Measurements from ENCODE around the gene IL2.

The IL2 gene

GRCh38 chr4:122450847-122451246, 5.7 kb downstream of the IL2 start:
- Mint-ChIP-seq H3K36me3 (peaks cover 14% of the 10 kb centered on the region), H3K4me3 (peak overlapping the region; percentile 61)

DNA sequence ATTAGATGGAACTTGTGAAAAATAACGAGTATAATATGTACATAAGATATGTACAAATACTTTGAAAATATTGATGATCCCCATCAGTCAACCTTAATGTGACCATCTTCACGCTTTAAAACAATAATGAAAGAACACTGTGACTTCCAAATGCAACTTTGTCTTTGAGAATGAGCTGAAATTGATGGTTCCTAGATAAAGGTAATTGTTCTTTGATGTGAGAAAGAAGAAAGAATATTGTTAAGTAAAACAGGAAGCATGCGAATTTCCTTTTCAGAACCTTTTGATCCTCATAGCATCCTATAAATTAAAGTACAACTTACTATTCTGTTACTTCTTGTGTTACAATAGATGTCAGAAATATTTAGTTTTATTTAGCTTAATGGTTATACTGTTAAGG, 22.2 kb downstream of the IL2 start:
- peaks cover 1% of the 10 kb centered on the region for H3K27me3 Mint-ChIP-seq

More at GRCh38 chr4:122450847-122451246, 5.7 kb downstream of the IL2 start:
- H3K27me3 Mint-ChIP-seq: peaks cover 2% of the 10 kb centered on the region
- H3K9me3 Mint-ChIP-seq (ENCODE audit: low read depth): no peaks in the 10 kb centered on the region
- peak overlapping the region; percentile 73 for H3K27ac Mint-ChIP-seq
- H3K4me1 Mint-ChIP-seq (ENCODE audit: low read depth): peaks cover 14% of the 10 kb centered on the region

GRCh38 chr4:122431351-122431750, 25.2 kb downstream of the IL2 start:
- peaks cover 3% of the 10 kb centered on the region for H3K27me3 Mint-ChIP-seq
- no peak overlapping the region for H3K27ac Mint-ChIP-seq
- H3K4me1 Mint-ChIP-seq (ENCODE audit: low read depth): peaks cover 23% of the 10 kb centered on the region
- H3K4me3 Mint-ChIP-seq: no peak overlapping the region
- no peaks in the 10 kb centered on the region for H3K9me3 Mint-ChIP-seq (ENCODE audit: low read depth)
- H3K36me3 Mint-ChIP-seq: no peaks in the 10 kb centered on the region

More for the DNA sequence above, 22.2 kb downstream of the IL2 start:
- H3K9me3 Mint-ChIP-seq (ENCODE audit: low read depth): no peaks in the 10 kb centered on the region
- H3K36me3 Mint-ChIP-seq: no peaks in the 10 kb centered on the region
- no peak overlapping the region for H3K27ac Mint-ChIP-seq
- no peak overlapping the region for H3K4me3 Mint-ChIP-seq
- H3K4me1 Mint-ChIP-seq (ENCODE audit: low read depth): peaks cover 23% of the 10 kb centered on the region

GRCh38 chr4:122423246-122423645, 33.3 kb downstream of the IL2 start:
- peaks cover 3% of the 10 kb centered on the region for H3K36me3 Mint-ChIP-seq
- H3K4me1 Mint-ChIP-seq (ENCODE audit: low read depth): no peaks in the 10 kb centered on the region
- peaks cover 10% of the 10 kb centered on the region for H3K9me3 Mint-ChIP-seq (ENCODE audit: low read depth)
- H3K27ac Mint-ChIP-seq: no peak overlapping the region
- no peak overlapping the region for H3K4me3 Mint-ChIP-seq
- H3K27me3 Mint-ChIP-seq: peaks cover 4% of the 10 kb centered on the region

DNA sequence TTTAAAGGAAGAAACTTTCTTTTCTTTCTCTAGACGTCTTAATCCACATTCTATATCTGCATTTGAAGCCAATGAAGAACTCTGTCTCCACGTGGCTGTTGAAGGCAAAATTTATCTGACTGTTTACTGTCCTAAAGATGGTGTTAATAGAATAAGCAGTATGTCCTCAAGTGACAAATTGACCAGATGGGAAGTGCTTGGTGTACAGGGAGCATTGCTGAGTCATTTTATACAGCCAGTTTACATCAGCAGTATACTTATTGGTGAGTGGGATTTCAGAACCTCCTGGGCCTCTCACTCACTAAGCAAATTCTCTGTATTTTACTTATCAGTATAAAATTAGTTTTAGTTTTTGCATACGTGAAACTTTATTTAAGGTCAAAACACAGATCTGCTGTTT, 44.0 kb downstream of the IL2 start:
- Mint-ChIP-seq H3K27me3 (peaks cover 3% of the 10 kb centered on the region), H3K4me1 (ENCODE audit: low read depth) (no peaks in the 10 kb centered on the region), H3K4me3 (no peak overlapping the region), H3K36me3 (no peaks in the 10 kb centered on the region), H3K9me3 (ENCODE audit: low read depth) (no peaks in the 10 kb centered on the region), H3K27ac (no peak overlapping the region)

DNA sequence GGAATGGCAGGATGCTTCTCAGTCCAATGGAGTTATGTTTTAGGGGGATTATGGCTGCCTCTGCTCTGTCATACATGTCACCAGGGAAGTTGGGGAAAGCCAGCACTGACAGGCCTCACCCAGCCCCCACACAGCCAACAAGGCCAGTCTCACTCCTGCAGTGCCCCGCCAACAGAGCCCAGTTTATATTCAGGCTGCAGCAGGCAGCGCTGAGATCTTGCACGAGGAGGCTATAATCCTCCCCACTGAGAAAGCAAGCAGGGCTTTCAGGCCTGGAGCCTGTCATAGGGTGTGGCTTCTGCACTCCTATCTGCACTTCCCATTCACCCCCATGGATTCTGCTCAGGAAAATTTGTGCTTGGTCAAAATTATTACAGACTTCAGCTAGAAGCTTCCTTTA, 52.7 kb downstream of the IL2 start:
- H3K27ac Mint-ChIP-seq: no peak overlapping the region
- H3K27me3 Mint-ChIP-seq: peaks cover 3% of the 10 kb centered on the region
- H3K4me1 Mint-ChIP-seq (ENCODE audit: low read depth): no peaks in the 10 kb centered on the region
- H3K36me3 Mint-ChIP-seq: no peaks in the 10 kb centered on the region
- no peaks in the 10 kb centered on the region for H3K9me3 Mint-ChIP-seq (ENCODE audit: low read depth)
- no peak overlapping the region for H3K4me3 Mint-ChIP-seq

Data from activated naive CD8-positive, alpha-beta T cell (primary cell).